H9 (cell line): ENCODE results near the gene CDK9. TPM values are rescaled to one million over a fixed set of nuclear protein-coding genes. Genes with fewer than 3 reads are reported as not detected.

Experiments
- DNase-seq: peaks from one replicate; pipeline ENCODE4 v3.0.0-alpha.2; 2017
- H2AFZ ChIP-seq: one replicate; pipeline ENCODE4 v1.6.1; 2013; ENCODE audit warnings: mild to moderate bottlenecking, low read length, control low read depth, moderate library complexity
- H2AK5ac ChIP-seq: 2 replicates; pipeline ENCODE4 v1.6.1; 2013; ENCODE audit warnings: low read length, control low read depth, mixed read lengths; ENCODE audit not compliant: insufficient read length
- H2BK120ac ChIP-seq: one replicate; pipeline ENCODE4 v1.6.1; 2013; ENCODE audit warnings: low read depth, mild to moderate bottlenecking, low read length, control low read depth, inconsistent platforms; ENCODE audit not compliant: poor library complexity, severe bottlenecking
- H2BK12ac ChIP-seq: 2 replicates; pipeline ENCODE4 v1.6.1; 2013; ENCODE audit warnings: low read length, control low read depth, mixed read lengths, low read depth; ENCODE audit not compliant: insufficient read length
- H2BK15ac ChIP-seq: 2 replicates; pipeline ENCODE4 v1.6.1; 2013; ENCODE audit warnings: low read depth, low read length, control low read depth
- H2BK20ac ChIP-seq: one replicate; pipeline ENCODE4 v1.6.1; 2013; ENCODE audit warnings: low read depth, mild to moderate bottlenecking, low read length, control low read depth, inconsistent platforms; ENCODE audit not compliant: poor library complexity, severe bottlenecking
- H2BK5ac ChIP-seq: 2 replicates; pipeline ENCODE4 v1.6.1; 2013; ENCODE audit warnings: low read length, control low read depth, mixed read lengths; ENCODE audit not compliant: insufficient read length
- H3K14ac ChIP-seq: 2 replicates; pipeline ENCODE4 v1.6.1; 2013; ENCODE audit warnings: low read length, control low read depth; ENCODE audit not compliant: insufficient read depth
- H3K18ac ChIP-seq: 2 replicates; pipeline ENCODE4 v1.6.1; 2013; ENCODE audit warnings: low read depth, mild to moderate bottlenecking, mixed read lengths, low read length, control low read depth; ENCODE audit not compliant: insufficient read length
- H3K23ac ChIP-seq: 2 replicates; pipeline ENCODE4 v1.6.1; 2013; ENCODE audit warnings: low read length, control low read depth, mixed read lengths, low read depth; ENCODE audit not compliant: insufficient read length
- H3K23me2 ChIP-seq: 2 replicates; pipeline ENCODE4 v1.6.1; 2013; ENCODE audit warnings: low read depth, mild to moderate bottlenecking, mixed read lengths, low read length, control low read depth; ENCODE audit not compliant: insufficient read length, poor library complexity, severe bottlenecking
- H3K27ac ChIP-seq: 2 replicates; pipeline ENCODE4 v1.5.1; 2013; ENCODE audit warnings: low read length, control low read depth, mixed read lengths, low read depth; ENCODE audit not compliant: insufficient read length
- H3K27me3 ChIP-seq: 2 replicates; pipeline ENCODE4 v1.6.1; 2013; ENCODE audit warnings: low read length, control low read depth, inconsistent platforms; ENCODE audit not compliant: insufficient read depth
- H3K4ac ChIP-seq: 2 replicates; pipeline ENCODE4 v1.6.1; 2013; ENCODE audit warnings: low read depth, mild to moderate bottlenecking, control low read depth, inconsistent platforms, low read length, moderate library complexity
- H3K4me1 ChIP-seq: 2 replicates; pipeline ENCODE4 v1.6.1; 2013; ENCODE audit warnings: low read length, control low read depth, inconsistent platforms; ENCODE audit not compliant: insufficient read depth
- H3K4me2 ChIP-seq: 2 replicates; pipeline ENCODE4 v1.6.1; 2013; ENCODE audit warnings: low read length, control low read depth, mixed read lengths; ENCODE audit not compliant: insufficient read length, insufficient read depth
- H3K56ac ChIP-seq: 2 replicates; pipeline ENCODE4 v1.6.1; 2013; ENCODE audit warnings: low read depth, mild to moderate bottlenecking, mixed read lengths, low read length, control low read depth; ENCODE audit not compliant: insufficient read length
- H3K79me1 ChIP-seq: 2 replicates; pipeline ENCODE4 v1.6.1; 2013; ENCODE audit warnings: low read depth, mild to moderate bottlenecking, moderate library complexity, low read length, control low read depth, inconsistent platforms; ENCODE audit not compliant: insufficient read depth, poor library complexity, severe bottlenecking
- H3K79me2 ChIP-seq: 2 replicates; pipeline ENCODE4 v1.6.1; 2013; ENCODE audit warnings: low read length, control low read depth, inconsistent platforms; ENCODE audit not compliant: insufficient read depth
- H3K9ac ChIP-seq: 2 replicates; pipeline ENCODE4 v1.6.1; 2013; ENCODE audit warnings: low read length, control low read depth, mixed read lengths; ENCODE audit not compliant: insufficient read length; ENCODE audit errors: extremely low read depth
- H3K9me3 ChIP-seq: one replicate; pipeline ENCODE4 v1.6.1; 2013; ENCODE audit warnings: low read depth, low read length, inconsistent platforms; ENCODE audit not compliant: control insufficient read depth
- H3T11ph ChIP-seq: one replicate; pipeline ENCODE4 v1.6.1; 2013; ENCODE audit warnings: mild to moderate bottlenecking, low read length, control low read depth, inconsistent platforms
- H4K20me1 ChIP-seq: one replicate; pipeline ENCODE4 v1.6.1; 2013; ENCODE audit not compliant: control insufficient read depth, insufficient read length, insufficient read depth
- H4K5ac ChIP-seq: 2 replicates; pipeline ENCODE4 v1.6.1; 2013; ENCODE audit warnings: low read depth, mild to moderate bottlenecking, mixed read lengths, low read length, control low read depth; ENCODE audit not compliant: insufficient read length
- H4K8ac ChIP-seq: replicated peaks from 2 replicates; pipeline ENCODE4 v1.6.1; 2013; ENCODE audit warnings: low read length, control low read depth, mixed read lengths, low read depth; ENCODE audit not compliant: insufficient read length
- H4K91ac ChIP-seq: 2 replicates; pipeline ENCODE4 v1.6.1; 2013; ENCODE audit warnings: low read depth, mild to moderate bottlenecking, moderate library complexity, mixed read lengths, low read length, control low read depth; ENCODE audit not compliant: insufficient read length
- H3K27ac Mint-ChIP-seq, 3 experiments: 2 replicates in 2 of 3; 3 replicates in 1 of 3; pipeline ENCODE4 v1.8.0; 2020 to 2021; ENCODE audit warnings: mixed read lengths in 3 of 3, mild to moderate bottlenecking in 1 of 3, moderate library complexity in 1 of 3
- H3K27me3 Mint-ChIP-seq: 2 replicates; pipeline ENCODE4 v1.8.0; 2021; ENCODE audit warnings: low read depth, mild to moderate bottlenecking, moderate library complexity, mixed read lengths
- H3K36me3 Mint-ChIP-seq, 3 experiments: 2 replicates in 2 of 3; 3 replicates in 1 of 3; pipeline ENCODE4 v1.8.0; 2020 to 2021; ENCODE audit warnings: low read depth in 3 of 3, mixed read lengths in 3 of 3; ENCODE audit not compliant: insufficient read depth in 1 of 3
- H3K4me1 Mint-ChIP-seq, 2 experiments: 2 replicates each; pipeline ENCODE4 v1.8.0; 2020; ENCODE audit warnings: mixed read lengths in 2 of 2
- H3K4me3 Mint-ChIP-seq, 2 experiments: 2 replicates in 1 of 2; 3 replicates in 1 of 2; pipeline ENCODE4 v1.8.0; 2020 to 2021; ENCODE audit warnings: mild to moderate bottlenecking in 2 of 2, mixed read lengths in 2 of 2, moderate library complexity in 1 of 2
- H3K9me3 Mint-ChIP-seq, 2 experiments: 2 replicates in 1 of 2; 3 replicates in 1 of 2; pipeline ENCODE4 v1.8.0; 2020; ENCODE audit warnings: mild to moderate bottlenecking in 2 of 2, mixed read lengths in 2 of 2, moderate library complexity in 1 of 2
- CTCF ChIP-seq: fragments of 200-600 bp; sonication (generic); conservative IDR thresholded peaks from 3 replicates; pipeline ENCODE4 v1.8.0; 2021; ENCODE audit warnings: antibody characterized with exemption, mild to moderate bottlenecking
- WGBS: extraction: QIAGEN DNeasy Blood & Tissue Kit; methylation state at CpG from one replicate; pipeline ENCODE4 v1.1.7; 2013; ENCODE audit warnings: missing lambda C conversion rate, low lambda C conversion rate, mixed read lengths; ENCODE audit not compliant: insufficient read length; ENCODE audit errors: extremely low coverage; 5-methylcytosine and 5-hydroxymethylcytosine counted together
- total RNA-seq: library from RNA; stranded (reverse); gene quantifications from 2 replicates; pipeline ENCODE4 v1.2.1, GENCODE V29; 2021

CDK9 gene
- total RNA-seq, 1 experiment from 2014 or later: 85.7 TPM

- DNase-seq: no peak
- Histone ChIP-seq H2BK5ac (no peak overlapping the region), H3K18ac (no peak overlapping the region), H3K56ac (no peak overlapping the region), H3K79me2 (no peaks in the 10 kb centered on the region), H2AK5ac (no peak overlapping the region), H3K4me2 (no peak overlapping the region), H3K4me1 (no peaks in the 10 kb centered on the region; the same call in 1 of the 2 replicates), H3K23ac (no peak overlapping the region), H3K9me3 (no peaks in the 10 kb centered on the region), H2BK120ac (no peak overlapping the region), H3K4ac (no peak overlapping the region), H2BK20ac (no peak overlapping the region), H3K23me2 (no peaks in the 10 kb centered on the region), H4K91ac (no peak overlapping the region), H4K8ac (no peak overlapping the region), H3T11ph (no peak overlapping the region), H2AFZ (no peak overlapping the region), H3K9ac (no peak overlapping the region), H3K27me3 (no peaks in the 10 kb centered on the region), H3K79me1 (no peaks in the 10 kb centered on the region), H4K20me1 (no peaks in the 10 kb centered on the region), H4K5ac (no peak overlapping the region), H2BK15ac (no peak overlapping the region), H3K27ac (no peak overlapping the region), H2BK12ac (no peak overlapping the region), H3K14ac (no peak overlapping the region)
- no CpG with 5 or more reads among the region's 19 CpGs for WGBS
- Mint-ChIP-seq H3K36me3 (peaks cover 1 to 47% (median 38%) of the 10 kb centered on the region in 3 experiments; a peak in 6 of 7 replicates), H3K27me3 (no peaks in the 10 kb centered on the region), H3K4me1 (peaks cover 2 to 7% of the 10 kb centered on the region in 2 experiments; a peak in 3 of 4 replicates), H3K27ac (no peak overlapping the region), H3K9me3 (no peaks in the 10 kb centered on the region), H3K4me3 (no peak overlapping the region)
- TF ChIP-seq CTCF: no peak
Measured at GRCh38 chr9:127812936-127813675, 27.3 kb downstream of the CDK9 start.
